NCI-H82 (cell line): ENCODE results near the gene CERS1.
A peak's percentile ranks its signal among the peaks of the same experiment; 100 is the strongest.

ENCODE experiments used
- DNase-seq: peaks from one replicate; lab custom pipeline; 2025; lab: John Stamatoyannopoulos, UW

The CERS1 gene

GRCh38 chr19:18895824-18896341, at the start of gene CERS1:
Gene CERS1, minus strand, starts transcription at chr19:18896158. Its CDS starts 86 bp downstream, at chr19:18896072.
- peak; percentile 73 for DNase-seq

- no peak for DNase-seq
Observed at GRCh38 chr19:18945297-18945696, 49.3 kb upstream of the CERS1 start.

DNA sequence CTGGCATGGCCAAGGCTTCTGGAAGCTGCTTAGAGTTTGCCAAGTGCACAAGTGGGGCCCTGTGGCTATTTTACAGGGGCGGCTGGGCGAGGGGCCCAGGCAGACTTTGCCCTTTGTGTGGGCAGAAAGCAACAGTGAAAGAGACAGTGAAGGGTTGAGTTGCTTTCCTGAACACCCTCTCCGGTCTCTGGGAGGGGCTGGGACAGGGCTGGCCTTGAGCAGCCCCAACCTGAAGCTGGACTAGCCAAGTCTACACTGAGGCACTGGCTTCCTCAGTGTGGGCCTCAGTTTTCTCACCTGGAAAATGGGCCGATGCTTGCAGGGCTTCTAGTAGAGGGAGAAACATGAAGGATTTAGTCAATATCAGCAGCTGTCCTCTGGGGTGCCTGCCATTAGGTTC, 47.5 kb upstream of the CERS1 start:
- no peak for DNase-seq

DNA sequence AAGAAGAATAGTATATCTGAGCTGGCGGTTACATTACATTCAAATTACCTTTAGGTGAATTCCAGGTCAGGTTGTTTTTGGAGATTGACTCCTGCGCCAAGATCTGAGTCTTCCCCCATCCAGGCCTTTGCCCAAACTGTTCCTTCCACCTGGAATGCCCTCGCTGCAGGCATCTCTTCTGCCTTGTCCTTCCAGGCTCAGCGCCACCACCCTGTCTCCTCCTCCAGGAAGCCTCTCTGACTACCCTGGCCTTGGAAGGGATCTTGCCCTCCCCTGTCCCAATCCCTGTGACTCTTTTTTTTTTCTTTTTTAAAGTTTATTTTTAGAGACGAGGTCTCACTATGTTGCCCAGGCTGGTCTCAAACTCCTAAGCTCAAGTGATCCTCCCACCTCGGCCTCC, 46.7 kb upstream of the CERS1 start:
- DNase-seq = no peak

- no peak for DNase-seq
Observed at GRCh38 chr19:18941628-18942354, 45.8 kb upstream of the CERS1 start.

DNA sequence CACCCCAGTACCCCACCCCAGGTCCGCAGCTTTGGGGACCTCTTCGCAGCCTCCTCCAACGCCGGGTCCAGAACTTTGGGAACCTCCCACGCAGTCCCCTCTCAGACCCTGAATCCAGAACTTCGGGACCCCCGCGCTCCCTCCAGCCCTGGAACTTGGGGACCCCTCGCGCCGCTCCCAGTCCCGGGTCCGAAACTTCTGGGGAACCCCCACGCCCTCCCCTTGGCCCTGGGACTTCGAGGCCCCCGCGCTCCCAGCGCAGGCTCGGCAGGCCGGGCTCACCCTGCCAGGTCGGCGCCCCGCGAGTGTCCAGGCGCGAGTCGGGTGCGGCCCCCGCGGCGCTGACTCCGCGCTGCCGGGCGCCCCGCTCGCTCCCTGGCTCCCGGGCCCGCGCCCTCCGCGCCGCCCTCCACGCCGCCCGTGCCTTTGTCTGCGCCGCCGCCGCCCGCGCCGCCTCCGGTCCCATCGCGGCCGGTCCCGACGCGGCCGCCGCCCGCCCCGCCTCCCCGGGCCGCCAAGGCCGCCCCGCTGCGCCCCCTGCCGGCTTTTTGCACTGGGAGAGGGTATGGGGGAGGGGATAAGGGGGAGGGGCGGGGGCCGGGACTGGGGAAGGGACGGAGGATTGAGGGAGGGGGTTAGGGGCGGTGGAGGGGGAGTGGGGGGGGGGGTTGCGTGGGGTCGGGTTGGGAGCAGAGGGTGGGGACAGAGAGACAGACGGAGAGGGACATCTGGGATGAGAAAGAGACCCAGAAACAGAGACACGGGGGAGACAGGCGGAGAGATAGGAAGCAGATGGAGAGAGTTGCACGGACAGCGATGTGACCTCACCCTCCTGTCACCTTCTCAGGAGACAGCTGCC, 45.0 kb upstream of the CERS1 start, which contains the start of gene HOMER3:
Gene HOMER3 (minus strand): TSS at position 449 of the 859 bp plus-strand sequence. CDS start 2,235 bp downstream, outside the sequence.
- peak; percentile 92 for DNase-seq

DNA sequence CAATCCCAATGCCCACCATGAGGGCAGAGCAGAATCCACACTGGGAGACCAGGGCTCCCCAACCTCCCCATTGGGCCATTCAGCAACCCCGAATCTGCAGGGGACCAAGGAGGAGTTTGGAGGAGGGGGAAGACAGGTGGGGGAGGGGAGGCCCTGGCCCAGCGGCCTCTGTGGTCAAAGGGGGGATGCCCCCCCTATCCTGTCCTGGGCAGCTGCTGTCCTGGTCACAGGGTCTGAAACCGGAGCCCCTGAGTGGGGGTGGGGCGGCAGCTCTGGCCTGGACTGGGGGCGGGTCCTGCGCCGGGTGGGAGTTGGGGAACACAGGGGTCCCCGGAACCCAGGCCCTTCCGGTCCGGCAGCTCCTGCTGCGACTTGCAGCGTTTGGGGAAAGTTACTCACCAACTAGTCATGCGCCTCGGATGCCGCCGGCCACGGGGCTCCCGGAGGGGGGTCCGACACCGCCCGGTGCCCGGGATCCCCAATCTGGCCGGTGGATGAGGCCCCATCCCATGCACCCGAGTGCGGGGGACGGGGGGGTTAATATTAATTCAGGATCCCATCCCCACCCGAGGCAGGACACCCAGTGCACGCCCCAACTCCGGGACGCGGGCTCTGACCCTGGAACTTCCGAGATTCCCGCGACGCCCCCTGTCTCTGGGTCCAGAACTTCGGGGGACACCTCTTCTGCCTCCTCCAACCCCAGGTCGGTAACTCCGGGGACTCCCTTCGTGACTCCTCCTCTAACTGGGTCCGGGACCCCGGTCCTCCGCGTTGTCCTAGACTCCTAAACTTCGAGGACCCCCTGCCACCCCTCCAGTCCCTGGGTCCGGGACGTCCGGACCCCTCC, 44.2 kb upstream of the CERS1 start:
- DNase-seq = no peak

GRCh38 chr19:18939163-18939562, 43.2 kb upstream of the CERS1 start:
- DNase-seq = no peak

- no peak for DNase-seq
Observed at GRCh38 chr19:18933297-18933696, 37.3 kb upstream of the CERS1 start.

DNA sequence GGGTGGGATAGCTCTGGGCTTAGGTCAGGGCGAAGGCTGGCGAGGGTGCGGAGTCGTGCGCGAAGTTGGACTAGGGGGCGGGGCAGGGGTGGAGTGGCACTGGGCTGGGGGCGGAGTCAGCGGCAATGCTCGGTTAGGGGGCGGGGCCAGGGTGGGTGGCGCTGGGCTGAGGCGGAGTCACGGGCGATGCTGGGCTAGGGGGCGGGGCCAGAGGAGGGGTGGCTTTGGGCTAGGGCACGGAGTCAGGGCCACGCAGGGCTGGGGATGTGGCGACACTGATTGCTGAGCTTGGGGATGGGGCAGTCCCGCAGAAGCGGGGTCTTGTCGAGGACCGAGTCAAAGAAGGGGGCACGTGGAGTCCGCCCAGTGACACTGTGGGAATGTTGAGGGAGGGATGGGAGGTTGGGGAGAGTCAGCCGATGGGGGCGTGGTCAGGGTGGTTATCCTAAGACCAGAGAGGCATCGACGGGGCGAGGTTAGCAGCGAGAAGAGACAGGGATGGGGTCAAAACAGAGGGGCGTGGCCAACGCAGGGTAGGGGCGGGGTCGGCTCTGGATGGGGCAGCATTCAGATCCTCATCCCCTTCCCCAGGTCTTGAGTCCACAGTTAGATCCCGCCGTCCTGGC, 36.4 kb upstream of the CERS1 start:
- peak; percentile 98 for DNase-seq

- DNase-seq = no peak
Observed at GRCh38 chr19:18931316-18932162, 35.6 kb upstream of the CERS1 start.

DNA sequence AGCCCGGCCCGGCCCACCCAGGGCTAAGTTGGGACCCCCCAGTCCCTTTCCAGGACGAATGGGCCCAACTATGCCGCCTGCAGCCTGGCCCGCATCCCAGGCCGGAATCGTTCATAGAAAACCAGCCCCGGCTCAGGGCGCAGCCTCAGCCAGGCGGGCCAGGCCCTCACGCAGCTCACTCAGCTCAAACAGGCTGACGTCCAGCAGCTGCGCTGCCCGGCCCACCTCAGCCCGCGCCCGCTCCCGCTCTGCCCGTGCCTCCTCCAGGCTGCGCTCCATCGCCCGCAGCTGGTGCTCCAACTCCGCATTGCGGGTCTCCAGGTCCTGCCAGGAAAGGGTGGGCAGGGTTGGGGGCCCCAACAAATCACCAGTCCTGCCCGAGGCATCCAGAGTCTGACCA, 33.4 kb upstream of the CERS1 start:
- no peak for DNase-seq

GRCh38 chr19:18928018-18928805, 32.3 kb upstream of the CERS1 start:
- no peak for DNase-seq

GRCh38 chr19:18924684-18925213, 28.8 kb upstream of the CERS1 start:
- no peak for DNase-seq

DNA sequence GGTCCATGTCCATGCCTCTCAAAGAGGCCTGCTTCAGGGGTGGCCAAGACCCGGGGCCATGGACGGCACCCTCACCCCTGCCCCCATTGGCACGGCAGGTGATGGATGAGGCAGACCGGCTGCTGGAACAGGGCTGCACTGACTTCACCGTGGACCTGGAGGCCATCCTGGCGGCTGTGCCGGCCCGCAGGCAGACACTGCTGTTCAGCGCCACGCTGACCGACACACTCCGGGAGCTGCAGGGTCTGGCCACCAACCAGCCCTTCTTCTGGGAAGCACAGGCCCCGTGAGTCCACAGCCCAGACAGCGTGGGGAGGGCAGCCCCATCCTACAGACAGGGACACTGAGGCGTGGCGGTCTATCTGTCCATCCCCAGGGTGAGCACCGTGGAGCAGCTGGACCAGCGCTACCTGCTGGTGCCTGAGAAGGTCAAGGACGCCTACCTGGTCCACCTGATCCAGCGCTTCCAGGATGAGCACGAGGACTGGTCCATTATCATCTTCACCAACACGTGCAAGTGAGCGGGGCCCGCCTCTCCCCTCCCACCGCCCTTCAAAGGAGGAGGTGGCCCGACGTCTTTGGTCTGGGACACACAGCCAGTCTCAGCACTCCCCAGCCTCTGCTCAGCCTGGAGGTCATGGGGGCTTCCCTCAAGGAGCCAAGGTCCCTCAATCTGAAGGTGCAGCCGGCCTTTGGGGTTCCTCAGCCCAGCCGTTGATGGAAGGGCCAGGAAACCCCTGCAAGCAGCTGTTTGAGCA, 26.4 kb upstream of the CERS1 start:
- DNase-seq = no peak

- no peak for DNase-seq
Observed at GRCh38 chr19:18921593-18921992, 25.6 kb upstream of the CERS1 start.

GRCh38 chr19:18920400-18920799, 24.4 kb upstream of the CERS1 start:
- no peak for DNase-seq

DNA sequence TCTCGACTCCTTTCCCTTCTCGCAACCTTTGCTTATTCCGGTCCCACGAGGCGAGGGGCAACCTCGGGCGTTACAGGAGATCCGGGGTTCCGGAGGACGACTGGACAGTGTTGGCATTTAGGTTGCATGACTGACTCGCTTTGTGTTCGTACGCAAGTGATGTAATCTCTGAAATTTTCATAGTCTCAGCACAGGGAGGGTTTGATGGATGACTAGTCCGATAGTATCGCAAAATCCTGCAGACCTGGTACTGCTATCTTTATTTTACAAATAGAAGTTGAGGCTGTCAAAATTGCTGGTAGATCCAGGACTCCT, 23.9 kb upstream of the CERS1 start:
- no peak for DNase-seq
